ENCODE data around the gene MAGI1.

The MAGI1 gene

GRCh38 chr3:65422154-65422553 is 616.6 kb downstream of the MAGI1 start:
- no peak for DNase-seq (ENCODE audit: low read depth)

GRCh38 chr3:65419233-65419632 is 619.5 kb downstream of the MAGI1 start:
- no peak for DNase-seq (ENCODE audit: low read depth)

- DNase-seq (ENCODE audit: low read depth): no peak
Observed at GRCh38 chr3:65413891-65414290, 624.8 kb downstream of the MAGI1 start.

- no peak for DNase-seq (ENCODE audit: low read depth)
Observed at GRCh38 chr3:65412588-65412987, 626.1 kb downstream of the MAGI1 start.

GRCh38 chr3:65411367-65411766 is 627.4 kb downstream of the MAGI1 start:
- no peak for DNase-seq (ENCODE audit: low read depth)

GRCh38 chr3:65409176-65409569 is 629.5 kb downstream of the MAGI1 start:
- no peak for DNase-seq (ENCODE audit: low read depth)

- DNase-seq (ENCODE audit: low read depth): no peak
Observed at GRCh38 chr3:65408531-65409175, 630.1 kb downstream of the MAGI1 start.

- DNase-seq (ENCODE audit: low read depth): peak; percentile 70
Observed at GRCh38 chr3:65406470-65406869, 632.2 kb downstream of the MAGI1 start.

- peak; percentile 95 for DNase-seq (ENCODE audit: low read depth)
Observed at GRCh38 chr3:65402597-65402996, 636.1 kb downstream of the MAGI1 start.

GRCh38 chr3:65401359-65402305 is 637.1 kb downstream of the MAGI1 start:
- no peak for DNase-seq (ENCODE audit: low read depth)

GRCh38 chr3:65400899-65401298 is 637.8 kb downstream of the MAGI1 start:
- no peak for DNase-seq (ENCODE audit: low read depth)

- DNase-seq (ENCODE audit: low read depth): no peak
Observed at GRCh38 chr3:65398953-65399352, 639.8 kb downstream of the MAGI1 start.

GRCh38 chr3:65396078-65396477 is 642.6 kb downstream of the MAGI1 start:
- no peak for DNase-seq (ENCODE audit: low read depth)

- no peak for DNase-seq (ENCODE audit: low read depth)
Observed at GRCh38 chr3:65391068-65391467, 647.6 kb downstream of the MAGI1 start.

- DNase-seq (ENCODE audit: low read depth): no peak
Observed at GRCh38 chr3:65385805-65386204, 652.9 kb downstream of the MAGI1 start.

GRCh38 chr3:65381496-65382010 is 657.2 kb downstream of the MAGI1 start:
- no peak for DNase-seq (ENCODE audit: low read depth)

- no peak for DNase-seq (ENCODE audit: low read depth)
Observed at GRCh38 chr3:65379223-65379622, 659.5 kb downstream of the MAGI1 start.

GRCh38 chr3:65377637-65378036 is 661.1 kb downstream of the MAGI1 start:
- DNase-seq (ENCODE audit: low read depth): no peak

- no peak for DNase-seq (ENCODE audit: low read depth)
Observed at GRCh38 chr3:65376426-65376825, 662.3 kb downstream of the MAGI1 start.

GRCh38 chr3:65371053-65371452 is 667.7 kb downstream of the MAGI1 start:
- no peak for DNase-seq (ENCODE audit: low read depth)

- no peak for DNase-seq (ENCODE audit: low read depth)
Observed at GRCh38 chr3:65368866-65369265, 669.9 kb downstream of the MAGI1 start.

- DNase-seq (ENCODE audit: low read depth): no peak
Observed at GRCh38 chr3:65362688-65363087, 676.0 kb downstream of the MAGI1 start.

- no peak for DNase-seq (ENCODE audit: low read depth)
Observed at GRCh38 chr3:65361448-65361847, 677.3 kb downstream of the MAGI1 start.

All from fibroblast of gingiva (primary cell).